ENCODE data around the gene PADI1.

DNA sequence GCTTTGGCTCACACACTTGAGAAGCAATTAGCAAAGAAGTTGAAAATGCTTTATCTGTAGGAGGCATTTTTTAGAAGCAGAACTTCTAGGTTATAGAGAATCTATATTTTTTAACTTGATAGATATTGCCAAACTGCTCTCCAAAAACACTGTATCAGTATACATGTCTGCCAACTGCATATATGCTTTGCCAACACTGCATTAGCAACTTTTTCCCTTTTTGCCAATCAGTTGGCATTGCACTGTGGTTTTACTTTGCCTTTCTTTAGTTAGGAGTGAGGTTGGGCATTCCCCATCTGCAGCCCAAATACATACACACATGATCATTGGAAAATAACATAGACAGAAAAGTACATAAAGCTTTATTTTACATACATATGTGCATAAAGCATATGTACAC is 59.0 kb downstream of the PADI1 start:
- TF ChIP-seq POLR2AphosphoS5 (IDR thresholded peaks at IDR 0.05) (no peak), POLR2A (IDR thresholded peaks at IDR 0.05) (no peak)
- TF ChIP-seq, protein P1, sequence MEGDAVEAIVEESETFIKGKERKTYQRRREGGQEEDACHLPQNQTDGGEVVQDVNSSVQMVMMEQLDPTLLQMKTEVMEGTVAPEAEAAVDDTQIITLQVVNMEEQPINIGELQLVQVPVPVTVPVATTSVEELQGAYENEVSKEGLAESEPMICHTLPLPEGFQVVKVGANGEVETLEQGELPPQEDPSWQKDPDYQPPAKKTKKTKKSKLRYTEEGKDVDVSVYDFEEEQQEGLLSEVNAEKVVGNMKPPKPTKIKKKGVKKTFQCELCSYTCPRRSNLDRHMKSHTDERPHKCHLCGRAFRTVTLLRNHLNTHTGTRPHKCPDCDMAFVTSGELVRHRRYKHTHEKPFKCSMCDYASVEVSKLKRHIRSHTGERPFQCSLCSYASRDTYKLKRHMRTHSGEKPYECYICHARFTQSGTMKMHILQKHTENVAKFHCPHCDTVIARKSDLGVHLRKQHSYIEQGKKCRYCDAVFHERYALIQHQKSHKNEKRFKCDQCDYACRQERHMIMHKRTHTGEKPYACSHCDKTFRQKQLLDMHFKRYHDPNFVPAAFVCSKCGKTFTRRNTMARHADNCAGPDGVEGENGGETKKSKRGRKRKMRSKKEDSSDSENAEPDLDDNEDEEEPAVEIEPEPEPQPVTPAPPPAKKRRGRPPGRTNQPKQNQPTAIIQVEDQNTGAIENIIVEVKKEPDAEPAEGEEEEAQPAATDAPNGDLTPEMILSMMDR (IDR thresholded peaks at IDR 0.05 in 8 of 11, conservative IDR thresholded peaks at IDR 0.05 in 3 of 11), result no peak

Data from spleen (tissue), 7 donors.